HG03139 (cell line): ENCODE results near the gene SPRR2A.
"Not testable (repeated sequence)": the region's sequence is repeated elsewhere in the genome, so short reads cannot be mapped to it uniquely, and the experiment has no call there.

Experiments
- ATAC-seq: cut with Tn5 transposase; IDR thresholded peaks from one replicate; pipeline ENCODE4 v1.9.1; 2021; ENCODE audit not compliant: unreplicated experiment

Gene SPRR2A

DNA sequence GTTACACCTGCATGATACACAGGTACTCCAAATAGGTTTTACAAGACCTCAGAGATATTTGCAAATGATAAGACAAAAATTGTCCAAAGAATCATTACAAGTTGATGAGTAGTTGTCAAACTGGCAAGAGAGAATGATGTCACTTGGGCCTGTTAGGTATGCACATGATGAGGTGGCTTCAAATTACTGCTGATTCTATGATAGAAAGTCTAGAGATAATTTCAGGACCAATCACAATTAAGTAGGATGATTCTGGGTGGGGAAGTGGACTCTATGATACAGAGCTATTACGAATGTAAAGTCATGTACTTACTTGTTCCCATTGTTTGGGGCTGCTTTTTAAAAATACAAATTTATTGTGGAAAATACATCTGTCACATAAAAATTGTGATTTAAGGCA lies 31.5 kb downstream of the SPRR2A start:
- no peak for ATAC-seq

DNA sequence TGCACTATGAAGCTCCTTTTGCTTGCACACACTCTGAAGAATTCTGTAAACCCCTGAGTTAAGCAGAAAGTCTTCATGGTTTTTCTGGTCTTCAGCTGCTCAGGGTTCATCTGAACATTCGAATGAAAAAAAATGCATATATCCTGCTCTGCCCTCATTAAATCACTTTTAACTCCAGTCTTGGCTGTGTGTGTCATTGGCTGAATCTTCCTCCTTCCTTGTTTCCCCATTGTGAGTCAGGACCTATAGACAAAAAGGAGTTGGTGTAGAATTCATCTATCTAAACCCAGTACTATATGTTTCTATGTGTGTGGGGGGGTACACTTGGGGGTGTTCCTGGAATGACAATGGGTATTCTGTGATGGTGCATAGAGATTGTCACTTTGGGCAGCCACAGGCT lies 32.9 kb downstream of the SPRR2A start:
- ATAC-seq: no peak

DNA sequence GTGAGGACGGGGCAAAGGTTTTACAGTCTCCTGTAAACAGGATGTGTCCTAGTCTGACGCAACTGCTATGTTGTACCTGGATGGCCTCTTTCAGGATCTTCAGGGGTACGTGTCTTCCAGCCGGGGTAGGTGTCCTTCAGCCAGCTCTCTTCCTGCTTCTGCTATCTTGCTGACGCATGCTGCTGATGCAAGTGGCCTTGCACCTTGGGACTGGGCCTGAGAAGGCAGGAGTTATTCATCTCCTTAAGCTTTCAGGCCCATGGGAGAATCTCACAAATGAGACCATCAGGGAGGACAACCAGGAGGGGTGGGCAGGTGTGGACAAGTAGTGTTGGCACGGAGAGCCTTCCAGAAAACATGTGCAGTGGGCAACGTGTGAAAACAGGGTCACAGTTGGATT lies 34.2 kb downstream of the SPRR2A start:
- no peak for ATAC-seq

DNA sequence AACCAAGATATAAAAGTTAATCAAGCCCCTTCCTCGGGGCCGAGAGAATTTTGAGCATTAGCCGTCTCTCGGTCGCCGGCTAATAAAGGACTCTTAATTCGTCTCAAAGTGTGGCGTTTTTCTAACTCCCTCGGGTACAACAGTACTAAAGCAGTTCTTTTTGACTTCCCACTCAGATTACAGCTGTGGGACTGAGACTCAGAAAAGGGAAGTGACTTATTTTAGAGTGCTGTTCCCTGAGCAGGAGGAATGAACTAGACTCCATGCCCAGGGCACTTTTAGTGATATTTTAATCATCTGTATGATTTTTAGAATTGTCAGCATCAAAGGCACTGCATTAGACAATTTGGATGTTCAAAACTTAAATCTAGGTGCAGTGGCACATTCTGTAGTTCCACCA lies 35.0 kb downstream of the SPRR2A start:
- not testable (repeated sequence) for ATAC-seq

DNA sequence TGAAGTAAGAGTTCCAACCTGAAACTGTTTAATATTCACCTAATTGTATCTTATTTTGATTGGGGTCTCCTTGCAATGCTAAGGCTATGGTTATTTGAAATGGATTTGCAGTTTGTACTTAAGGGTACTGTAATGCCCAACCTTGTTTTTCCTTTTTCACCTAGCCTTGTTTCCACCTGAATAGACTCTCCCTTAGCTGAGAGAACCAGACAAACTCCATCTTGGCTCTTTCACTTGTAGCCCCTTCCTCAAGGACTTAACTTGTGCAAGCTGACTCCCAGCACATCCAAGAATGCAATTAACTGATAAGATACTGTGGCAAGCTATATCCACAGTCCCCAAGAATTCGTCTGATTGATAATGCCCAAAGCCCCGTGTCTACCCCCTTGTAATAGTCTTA lies 35.5 kb downstream of the SPRR2A start:
- not testable (repeated sequence) for ATAC-seq

DNA sequence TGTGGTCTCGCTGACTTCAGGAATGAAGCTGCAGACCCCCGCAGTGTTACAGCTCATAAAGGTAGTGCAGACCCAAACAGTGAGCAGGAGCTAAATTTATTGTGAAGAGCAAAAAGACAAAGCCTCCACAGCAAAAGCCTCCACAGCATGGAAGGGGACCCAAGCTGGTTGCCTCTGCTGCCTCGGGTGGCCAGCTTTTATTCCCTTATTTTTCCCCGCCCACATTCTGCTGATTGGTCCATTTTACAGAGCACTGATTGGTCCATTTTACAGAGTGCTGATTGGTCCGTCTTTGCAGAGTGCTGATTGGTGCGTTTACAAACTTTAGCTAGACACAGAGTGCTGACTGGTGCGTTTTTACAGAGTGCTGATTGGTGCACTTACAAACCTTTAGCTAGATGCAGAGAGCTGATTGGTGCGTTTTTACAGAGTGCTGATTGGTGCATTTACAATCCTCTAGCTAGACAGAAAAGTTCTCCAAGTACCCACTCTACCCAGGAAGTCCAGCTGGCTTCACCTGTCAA lies 46.0 kb downstream of the SPRR2A start:
- ATAC-seq: not testable (repeated sequence)
